Measurements from ENCODE around the gene TNIK.

DNA sequence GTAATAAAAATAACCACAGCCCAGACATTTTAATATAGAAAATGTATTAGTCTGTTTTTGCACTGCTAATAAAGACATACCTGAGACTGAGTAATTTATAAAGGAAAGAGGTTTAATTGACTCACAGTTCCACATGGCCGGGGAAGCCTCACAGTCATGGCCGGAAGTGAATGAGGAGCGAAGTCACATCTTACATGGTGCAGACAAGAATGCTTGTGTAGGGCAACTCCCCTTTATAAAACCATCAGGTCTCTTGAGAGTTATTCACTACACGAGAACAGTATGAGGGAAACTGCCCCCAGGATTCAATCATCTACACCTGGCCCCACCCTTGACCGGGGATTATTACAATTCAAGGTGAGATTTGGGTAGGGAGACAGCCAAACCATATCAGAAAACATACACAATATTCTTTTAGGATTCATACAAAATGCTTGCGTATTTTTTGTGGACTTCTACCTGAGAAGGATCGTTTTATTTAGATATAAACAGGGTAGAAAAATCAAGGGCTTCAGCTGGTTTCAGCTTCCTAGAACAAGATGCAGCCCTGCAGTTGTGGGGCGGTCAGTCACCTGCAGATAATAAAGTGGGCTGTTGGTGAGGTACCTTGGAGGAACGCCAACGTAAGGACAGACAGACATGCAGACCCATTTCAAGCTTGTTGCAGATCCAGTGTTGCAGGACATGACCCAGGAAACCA, 101.9 kb downstream of the TNIK start:
- TF ChIP-seq POLR2AphosphoS5 (IDR thresholded peaks at IDR 0.05; ENCODE audit: low read depth, low read length) (no peak), TAF1 (IDR thresholded peaks at IDR 0.05; ENCODE audit: borderline replicate concordance, insufficient read depth, low read length) (no peak), REST (IDR thresholded peaks at IDR 0.05; ENCODE audit: insufficient read depth in 1 of 2, low read depth in 2 of 2, low read length in 2 of 2) (no peak), SIN3A (IDR thresholded peaks at IDR 0.05; ENCODE audit: borderline replicate concordance, insufficient read depth, low read length) (no peak), FOXP2 (optimal IDR thresholded peaks at IDR 0.05; ENCODE audit: borderline replicate concordance, extremely low read depth, extremely low read length, insufficient read depth) (no peak)

Data from PFSK-1 (cell line).